ENCODE data around the gene KCNQ1.

- TF ChIP-seq CTCF (IDR thresholded peaks at IDR 0.05): no peak
- TF ChIP-seq EZH2 (IDR thresholded peaks at IDR 0.05; ENCODE audit: borderline replicate concordance, insufficient read depth, low read depth, low read length, poor library complexity, severe bottlenecking): no peak
Observed at GRCh38 chr11:2415171-2415570, 29.6 kb upstream of the KCNQ1 start.

All from B cell (primary cell).